Activated CD4-positive, alpha-beta memory T cell treated with anti-CD3 and anti-CD28 coated beads for 36 hours (primary cell): ENCODE measurements around the gene LBHD2. TPM values are rescaled to one million over a fixed set of nuclear protein-coding genes. Genes with fewer than 3 reads are reported as not detected.
A peak's percentile ranks its signal among the peaks of the same experiment; 100 is the strongest.
"Not testable (repeated sequence)": the region's sequence is repeated elsewhere in the genome, so short reads cannot be mapped to it uniquely, and the experiment has no call there.

ENCODE experiments used
- CTCF ChIA-PET: fragments of 350-600 bp; sonication (Branson Sonifier 250); formaldehyde crosslinking; loops from one replicate; lab custom pipeline; 2021; ENCODE audit warnings: antibody characterized with exemption, inconsistent platforms; lab: Charles Lee
- POLR2A ChIA-PET: fragments of 350-600 bp; sonication (Branson Sonifier 250); formaldehyde crosslinking; loops from one replicate; lab custom pipeline; 2021; ENCODE audit warnings: antibody characterized with exemption; lab: Charles Lee
- DNase-seq: peaks from one replicate; pipeline ENCODE4 v3.0.0-alpha.2; 2020
- H3K27ac Mint-ChIP-seq: one replicate; pipeline ENCODE4 v1.8.0; 2021; ENCODE audit warnings: mixed read lengths
- H3K27me3 Mint-ChIP-seq: one replicate; pipeline ENCODE4 v1.8.0; 2021; ENCODE audit warnings: mixed read lengths
- H3K36me3 Mint-ChIP-seq: one replicate; pipeline ENCODE4 v1.8.0; 2021; ENCODE audit warnings: mixed read lengths
- H3K4me1 Mint-ChIP-seq: one replicate; pipeline ENCODE4 v1.8.0; 2021; ENCODE audit warnings: low read depth, mixed read lengths
- H3K4me3 Mint-ChIP-seq: one replicate; pipeline ENCODE4 v1.8.0; 2021; ENCODE audit warnings: mild to moderate bottlenecking, mixed read lengths
- H3K9me3 Mint-ChIP-seq: one replicate; pipeline ENCODE4 v1.8.0; 2021; ENCODE audit warnings: mixed read lengths
- intact Hi-C: fragments of 100-400 bp; cut with micrococcal nuclease; formaldehyde crosslinking; loops from one replicate; pipeline ENCODE4 v1.15.1; 2023
- total RNA-seq, 2 experiments: library from RNA; stranded (reverse); gene quantifications; one replicate each; pipeline ENCODE4 v1.2.3, GENCODE V29; 2021

The LBHD2 gene
- not detected for total RNA-seq

DNA sequence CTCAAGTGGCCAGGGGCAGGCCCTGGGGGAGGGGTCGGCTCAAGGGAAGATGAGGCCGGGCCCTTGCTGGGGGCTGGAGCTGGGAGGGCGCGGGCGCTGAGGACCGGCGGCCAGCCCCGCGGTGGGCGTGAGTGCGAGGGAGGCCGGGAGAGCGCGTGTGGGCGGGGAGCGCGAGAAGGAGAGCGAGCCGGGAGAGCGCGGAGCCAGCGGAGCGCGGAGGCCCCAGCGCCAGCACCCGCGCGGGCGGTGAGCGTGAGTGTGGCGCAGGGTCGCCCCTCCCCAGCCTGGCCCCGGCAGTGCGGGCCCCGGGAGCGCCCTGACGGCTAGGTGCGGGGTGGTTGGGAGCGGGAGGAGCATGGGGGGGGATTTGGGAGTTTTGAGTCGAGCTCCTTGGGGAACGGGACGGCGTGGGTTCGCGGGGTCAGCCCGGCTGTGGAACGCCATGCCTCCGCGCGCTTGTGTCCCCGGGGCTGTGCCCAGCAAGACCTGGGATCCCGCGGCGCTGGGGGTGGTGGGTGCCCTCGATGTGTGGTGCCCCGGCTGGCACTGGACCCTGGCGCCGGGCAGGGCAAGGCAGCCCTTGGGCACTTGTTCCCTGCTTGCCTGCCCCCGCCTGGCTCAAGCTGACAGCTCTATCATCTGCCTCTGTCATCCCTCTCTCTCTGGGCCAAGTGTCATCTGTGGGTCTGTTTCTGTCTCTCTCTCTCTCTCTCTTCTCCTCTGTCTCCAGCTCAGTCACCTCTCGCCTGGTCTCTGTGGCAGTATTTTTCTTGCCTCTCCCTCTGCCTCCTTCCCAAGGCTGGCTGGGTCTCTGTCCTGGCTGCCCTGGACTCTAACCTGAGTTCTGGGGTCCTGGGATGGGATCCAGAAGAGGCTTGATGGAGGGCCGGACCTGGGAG, at the start of gene LBHD2:
LBHD2 (plus strand) TSS at position 190 of the 899 bp plus-strand sequence. CDS start 1,803 bp downstream, outside the sequence.
- no peak for DNase-seq
- POLR2A ChIA-PET, result no interaction called here
- Mint-ChIP-seq H3K27ac (no peak within 1 kb of the TSS), H3K4me1 (no peaks in the 10 kb centered on the region), H3K9me3 (no peaks in the 10 kb centered on the region), H3K4me3 (no peak within 1 kb of the TSS), H3K36me3 (no peaks in the 10 kb centered on the region), H3K27me3 (peaks cover 13% of the 10 kb centered on the region)
- CTCF ChIA-PET, result interaction anchor here (1.5 kb wide), 1 partner anchor 9 kb away, joined by 6 read pairs; no protein-coding TSS in a partner anchor
- intact Hi-C loops, result no loop called here

DNA sequence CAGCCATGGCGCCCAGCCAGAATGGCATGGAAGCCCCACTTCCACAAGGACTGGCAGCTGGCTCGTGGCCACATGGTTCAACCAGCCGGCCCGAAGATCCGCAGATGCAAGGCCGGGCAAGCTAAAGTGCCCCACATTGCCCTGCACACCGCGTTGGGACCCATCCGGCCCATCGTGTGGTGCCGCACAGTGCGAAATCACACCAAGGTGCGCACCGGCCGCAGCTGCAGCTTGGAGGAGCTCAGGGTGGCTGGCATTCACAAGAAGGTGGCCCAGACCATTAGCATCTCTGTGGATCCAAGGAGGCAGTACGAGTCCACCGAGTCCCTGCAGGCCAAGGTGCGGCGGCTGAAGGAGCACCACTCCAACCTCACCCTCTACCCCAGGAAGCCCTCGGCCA, 42.5 kb upstream of the LBHD2 start:
- Mint-ChIP-seq H3K4me3 (no peak overlapping the region), H3K36me3 (peaks cover 6% of the 10 kb centered on the region), H3K9me3 (peaks cover 5% of the 10 kb centered on the region), H3K4me1 (peaks cover 5% of the 10 kb centered on the region), H3K27ac (no peak overlapping the region), H3K27me3 (peaks cover 5% of the 10 kb centered on the region)
- POLR2A ChIA-PET, result no interaction called here
- DNase-seq, result no peak
- intact Hi-C loops, result no loop called here
- CTCF ChIA-PET, result no interaction called here

DNA sequence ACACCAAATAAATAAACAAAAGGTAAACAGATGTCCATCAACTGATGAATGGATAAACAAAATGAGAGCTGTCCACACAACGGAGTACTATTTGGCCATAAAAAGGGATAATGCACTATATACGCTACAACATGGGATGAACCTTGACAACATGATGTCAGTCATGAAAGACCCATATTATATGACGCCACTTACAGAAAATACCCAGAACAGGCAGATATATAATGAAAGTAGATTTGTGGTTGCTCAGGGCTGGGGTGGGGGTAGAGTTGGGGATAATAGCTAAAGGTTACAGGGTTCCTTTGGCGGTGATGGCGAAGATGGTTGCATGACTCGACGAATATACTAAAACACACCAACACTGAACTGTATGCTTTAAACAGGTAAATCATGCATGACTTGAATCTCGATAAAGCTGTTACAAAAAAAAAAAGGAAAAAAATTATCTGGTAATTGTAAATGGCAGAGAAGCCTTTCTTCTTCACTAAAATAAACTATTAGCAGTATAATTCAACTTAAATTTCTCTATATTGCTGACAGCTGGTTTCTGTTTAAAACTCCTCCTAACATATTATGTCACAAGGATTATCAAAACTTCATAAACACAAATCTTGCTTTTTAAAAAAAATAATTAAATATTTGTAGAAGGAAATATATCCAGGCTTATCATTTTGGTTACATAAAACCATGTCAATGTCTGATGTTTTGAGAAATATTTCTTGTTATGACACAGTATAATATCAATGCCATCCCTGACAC, 40.6 kb upstream of the LBHD2 start:
- POLR2A ChIA-PET, result interaction anchor here (0.9 kb wide), 1 partner anchor 13 kb away, joined by 3 read pairs; no protein-coding TSS in a partner anchor

DNA sequence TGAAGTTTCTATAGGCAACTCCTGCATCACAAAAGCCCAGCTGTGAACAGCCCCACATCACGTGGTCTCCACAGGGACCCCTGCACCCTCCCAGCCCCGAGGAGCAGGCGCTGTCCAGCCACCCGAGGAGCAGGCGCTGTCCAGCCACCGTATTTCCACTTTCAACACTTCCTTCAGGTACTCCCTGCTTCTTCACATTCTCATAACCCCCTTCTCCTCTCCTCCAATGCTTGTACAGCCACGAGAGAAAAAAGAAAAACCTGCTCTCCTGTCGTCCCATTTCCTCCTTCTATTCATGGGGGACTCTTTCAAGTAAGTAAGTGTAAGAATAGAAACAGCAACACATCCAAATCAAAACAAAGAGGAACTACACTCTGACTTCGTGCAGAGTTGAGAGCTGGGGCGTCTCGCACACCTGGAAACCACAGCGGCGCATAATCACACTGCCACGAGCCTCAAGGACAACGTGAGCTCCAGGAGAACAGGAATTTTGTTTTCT, 38.6 kb upstream of the LBHD2 start:
- Mint-ChIP-seq H3K9me3 (peaks cover 5% of the 10 kb centered on the region), H3K27ac (no peak overlapping the region), H3K4me3 (no peak overlapping the region), H3K27me3 (peaks cover 5% of the 10 kb centered on the region), H3K36me3 (peaks cover 6% of the 10 kb centered on the region), H3K4me1 (peaks cover 5% of the 10 kb centered on the region)
- DNase-seq, result no peak
- ChIA-PET POLR2A (no interaction called here), CTCF (no interaction called here)
- intact Hi-C loops, result no loop called here

More for the DNA sequence above, 40.6 kb upstream of the LBHD2 start:
- Mint-ChIP-seq H3K4me1 (peaks cover 5% of the 10 kb centered on the region), H3K4me3 (no peak overlapping the region), H3K36me3 (peaks cover 6% of the 10 kb centered on the region), H3K9me3 (peaks cover 5% of the 10 kb centered on the region), H3K27ac (no peak overlapping the region), H3K27me3 (peaks cover 5% of the 10 kb centered on the region)
- CTCF ChIA-PET, result interaction anchor here (1.5 kb wide), 1 partner anchor 62 kb away, joined by 7 read pairs; no protein-coding TSS in a partner anchor
- no peak for DNase-seq
- intact Hi-C loops, result no loop called here

DNA sequence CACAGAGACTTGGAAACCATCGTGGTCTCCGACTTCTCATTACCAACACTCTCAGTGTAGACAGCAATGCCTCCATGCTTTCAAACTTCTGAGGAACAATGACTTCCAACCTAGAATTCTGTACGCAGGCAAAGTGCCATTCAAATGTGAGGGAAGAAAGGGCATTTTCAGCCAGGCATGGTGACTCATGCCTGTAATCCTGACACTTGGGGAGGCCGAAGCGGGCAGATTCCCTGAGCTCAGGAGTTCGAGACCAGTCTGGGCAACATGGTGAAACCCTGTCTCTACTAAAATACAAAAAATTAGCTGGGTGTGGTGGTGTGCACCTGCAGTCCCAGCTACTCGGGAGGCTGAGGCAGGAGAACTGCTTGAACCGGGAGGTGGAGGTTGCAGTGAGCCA, 36.6 kb upstream of the LBHD2 start:
- POLR2A ChIA-PET, result interaction anchor here (0.6 kb wide), 1 partner anchor 487 kb away, joined by 4 read pairs; no protein-coding TSS in a partner anchor
- H3K27me3 Mint-ChIP-seq, H3K9me3 Mint-ChIP-seq, DNase-seq, H3K4me3 Mint-ChIP-seq, H3K36me3 Mint-ChIP-seq, H3K27ac Mint-ChIP-seq, intact Hi-C loops, H3K4me1 Mint-ChIP-seq: not testable (repeated sequence)
- CTCF ChIA-PET, result interaction anchor here (0.8 kb wide), 1 partner anchor 344 kb away, joined by 3 read pairs; no protein-coding TSS in a partner anchor

DNA sequence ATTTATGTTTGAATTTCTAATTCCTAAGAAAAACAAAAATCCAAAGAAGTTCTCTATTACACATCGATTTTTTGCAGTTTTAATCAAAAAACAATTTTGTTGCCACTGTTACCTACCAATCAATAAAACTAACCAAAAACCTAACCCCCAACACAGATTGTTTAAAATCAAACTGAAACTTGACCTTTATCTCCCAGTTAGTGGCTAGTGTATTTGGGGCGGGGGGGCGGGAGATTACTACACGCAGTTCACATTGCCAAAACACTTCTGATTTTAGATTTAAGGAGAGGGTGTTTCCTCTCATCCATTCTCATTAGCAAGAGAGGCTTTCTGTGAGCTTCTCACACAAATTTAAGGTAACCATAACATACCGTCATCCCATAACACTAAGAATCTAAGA, 33.1 kb upstream of the LBHD2 start:
- no peaks in the 10 kb centered on the region for H3K4me1 Mint-ChIP-seq
- no peaks in the 10 kb centered on the region for H3K36me3 Mint-ChIP-seq
- H3K27ac Mint-ChIP-seq, result no peak overlapping the region
- no peaks in the 10 kb centered on the region for H3K9me3 Mint-ChIP-seq
- H3K4me3 Mint-ChIP-seq, result no peak overlapping the region
- intact Hi-C loops, result no loop called here
- CTCF ChIA-PET, result no interaction called here
- POLR2A ChIA-PET, result no interaction called here
- no peaks in the 10 kb centered on the region for H3K27me3 Mint-ChIP-seq
- DNase-seq, result no peak

DNA sequence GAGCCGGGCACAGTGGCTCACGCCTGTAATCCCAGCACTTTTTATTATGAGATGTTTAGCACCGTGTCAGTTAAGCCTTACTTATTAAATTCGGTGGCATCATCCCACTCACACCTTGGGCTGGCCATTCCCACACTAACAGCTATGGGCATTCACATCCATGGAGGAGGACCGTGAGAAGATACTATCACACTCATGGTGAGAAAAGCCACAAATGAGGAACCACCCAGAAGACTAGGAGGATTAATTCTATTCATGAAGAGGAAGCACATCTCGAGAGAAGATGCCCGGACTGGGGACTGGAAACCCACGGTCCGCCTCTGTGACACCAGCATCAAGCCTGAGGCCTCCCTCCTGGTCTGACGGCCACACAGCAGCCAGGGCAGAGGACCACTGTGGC, 31.6 kb upstream of the LBHD2 start:
- Mint-ChIP-seq H3K27me3 (no peaks in the 10 kb centered on the region), H3K4me3 (no peak overlapping the region), H3K9me3 (no peaks in the 10 kb centered on the region), H3K36me3 (no peaks in the 10 kb centered on the region), H3K27ac (no peak overlapping the region), H3K4me1 (no peaks in the 10 kb centered on the region)
- intact Hi-C loops, result no loop called here
- CTCF ChIA-PET, result interaction anchor here (0.9 kb wide), 1 partner anchor 24 kb away, joined by 3 read pairs; no protein-coding TSS in a partner anchor
- no peak for DNase-seq
- POLR2A ChIA-PET, result no interaction called here

DNA sequence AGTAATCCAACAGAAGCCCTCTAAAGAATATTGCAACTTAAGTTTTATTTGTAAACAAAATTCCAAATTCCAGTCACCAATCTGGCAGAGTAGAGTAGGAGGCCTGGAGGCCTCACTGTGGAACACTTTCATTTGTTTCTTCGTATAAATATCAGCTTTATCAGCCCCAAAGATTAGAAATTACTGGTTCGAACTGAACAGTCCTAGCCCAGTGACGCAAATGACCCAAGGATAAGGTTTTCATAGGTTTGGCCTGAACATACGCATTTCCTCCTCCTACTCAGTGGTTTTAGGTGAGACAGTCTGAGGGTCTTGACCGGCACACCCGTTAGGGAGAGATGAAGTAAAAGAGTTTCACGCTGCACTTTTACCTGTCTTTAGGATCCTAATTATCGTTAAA, 28.3 kb upstream of the LBHD2 start:
- POLR2A ChIA-PET, result no interaction called here

DNA sequence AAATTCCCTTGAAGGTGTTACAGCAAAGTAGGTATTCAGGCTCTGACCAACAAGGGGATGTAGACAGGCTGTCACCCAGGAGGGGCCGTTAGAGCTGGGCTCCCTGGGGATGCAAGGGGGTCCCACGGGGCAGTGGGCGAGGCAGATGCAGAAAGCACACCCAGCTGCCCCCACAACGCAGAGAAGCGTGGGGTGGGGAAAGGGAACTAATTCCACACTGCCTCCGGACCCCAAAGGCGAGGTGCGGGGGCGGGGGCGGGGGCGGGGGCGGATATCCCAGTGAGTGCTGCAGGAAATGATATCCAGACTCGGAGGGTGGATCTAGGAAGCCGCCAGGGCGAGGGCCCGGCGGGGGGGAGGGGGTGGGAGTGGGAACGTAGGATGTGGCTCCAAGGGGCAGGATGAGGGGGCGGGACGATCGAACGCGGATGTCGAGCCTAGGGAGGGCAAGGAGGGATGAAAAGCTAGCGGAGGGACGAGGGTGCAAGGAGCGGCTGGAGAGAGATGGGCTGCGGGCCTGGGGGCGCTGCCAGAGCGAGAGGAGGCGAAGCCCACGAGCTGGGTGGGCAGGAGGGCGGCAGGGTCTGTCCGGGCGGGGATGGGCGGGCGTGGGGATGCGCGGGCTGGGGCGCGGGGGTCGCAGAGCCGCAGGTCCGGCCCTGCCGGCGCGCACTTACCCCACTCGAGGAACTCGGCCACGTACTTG, 27.5 kb upstream of the LBHD2 start:
- Mint-ChIP-seq H3K36me3 (no peaks in the 10 kb centered on the region), H3K27me3 (peaks cover 12% of the 10 kb centered on the region), H3K4me3 (peak overlapping the region; percentile 64), H3K4me1 (no peaks in the 10 kb centered on the region), H3K9me3 (no peaks in the 10 kb centered on the region), H3K27ac (no peak overlapping the region)
- DNase-seq, result peak; percentile 25
- intact Hi-C loops, result no loop called here
- ChIA-PET POLR2A (interaction anchor here (0.6 kb wide), 1 partner anchor 13 kb away, joined by 3 read pairs; no protein-coding TSS in a partner anchor), CTCF (interaction anchor here (1.0 to 1.1 kb wide), 2 partner anchors 18 to 334 kb away, joined by 3 read pairs; no protein-coding TSS in a partner anchor)

More for the DNA sequence above, 28.3 kb upstream of the LBHD2 start:
- H3K9me3 Mint-ChIP-seq, result no peaks in the 10 kb centered on the region
- H3K27me3 Mint-ChIP-seq, result peaks cover 12% of the 10 kb centered on the region
- no peak for DNase-seq
- CTCF ChIA-PET, result no interaction called here
- no peak overlapping the region for H3K27ac Mint-ChIP-seq
- H3K4me3 Mint-ChIP-seq, result peak overlapping the region; percentile 64
- intact Hi-C loops, result no loop called here
- H3K36me3 Mint-ChIP-seq, result no peaks in the 10 kb centered on the region
- H3K4me1 Mint-ChIP-seq, result no peaks in the 10 kb centered on the region

DNA sequence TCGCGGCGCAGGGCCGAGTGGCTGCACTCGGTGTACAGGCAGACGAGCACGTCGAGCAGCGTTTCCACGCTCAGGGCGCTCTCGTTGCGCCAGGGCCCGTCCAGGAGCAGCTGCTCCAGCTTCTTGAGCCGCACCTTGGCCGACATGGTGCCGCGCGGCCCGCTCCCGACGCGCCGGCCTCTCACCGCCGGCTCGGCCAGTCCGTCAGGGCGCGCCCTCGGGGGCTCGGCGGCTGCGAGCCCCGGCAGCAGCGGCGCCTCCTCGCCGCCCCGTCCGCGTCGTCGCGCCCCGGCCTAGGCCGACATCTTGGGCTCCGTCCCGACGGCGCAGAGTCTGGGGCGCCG, 27.0 kb upstream of the LBHD2 start:
- DNase-seq, result no peak
- H3K4me1 Mint-ChIP-seq, result no peaks in the 10 kb centered on the region
- H3K9me3 Mint-ChIP-seq, result no peaks in the 10 kb centered on the region
- no peaks in the 10 kb centered on the region for H3K36me3 Mint-ChIP-seq
- H3K27ac Mint-ChIP-seq, result no peak overlapping the region
- ChIA-PET POLR2A (interaction anchor here (0.6 kb wide), 1 partner anchor 14 kb away, joined by 3 read pairs; no protein-coding TSS in a partner anchor), CTCF (interaction anchor here (1.0 to 1.1 kb wide), 2 partner anchors 17 to 333 kb away, joined by 3 read pairs; no protein-coding TSS in a partner anchor)
- intact Hi-C loops, result no loop called here
- H3K4me3 Mint-ChIP-seq, result no peak overlapping the region
- peaks cover 12% of the 10 kb centered on the region for H3K27me3 Mint-ChIP-seq

DNA sequence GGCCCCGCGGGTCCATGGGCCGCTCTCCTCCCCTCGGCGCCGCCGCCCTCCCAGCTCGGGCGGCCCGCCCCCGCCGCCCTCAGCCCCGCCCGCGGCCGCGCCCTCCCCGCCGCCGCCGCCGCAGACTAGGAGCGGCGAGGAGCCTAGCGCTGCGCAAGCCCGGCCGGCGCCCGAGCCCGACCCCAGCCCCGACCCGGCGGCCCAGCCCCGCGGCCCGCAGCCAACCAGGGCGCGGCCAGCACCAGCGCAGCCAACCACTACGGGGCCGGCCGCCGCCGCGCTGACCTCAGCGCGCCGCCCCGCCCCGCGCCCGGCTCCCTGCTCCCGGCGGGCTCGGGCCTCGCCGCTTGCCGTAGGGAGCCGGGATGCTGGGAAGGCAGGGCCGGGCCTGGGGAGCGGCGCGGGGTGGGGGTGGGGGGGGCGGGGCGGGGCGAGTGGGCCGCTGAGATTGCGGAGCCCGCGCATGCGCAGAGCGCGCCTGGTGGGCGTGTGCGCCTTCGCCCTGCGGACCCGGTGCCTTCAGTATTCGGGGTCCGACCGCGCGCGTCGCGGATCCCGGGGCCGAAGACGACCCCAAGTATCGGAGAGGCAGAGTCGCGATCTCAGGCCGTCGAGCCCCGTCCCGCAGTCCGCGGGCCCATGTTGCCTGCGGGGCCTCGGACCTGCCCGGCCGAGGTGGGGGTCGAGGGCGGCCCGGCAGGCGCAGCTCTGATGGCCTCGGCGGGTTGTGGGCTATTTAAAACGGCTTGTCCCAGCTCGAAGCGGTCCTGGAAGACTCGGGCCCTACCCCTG, 26.4 kb upstream of the LBHD2 start, which contains the start of gene CDC42BPB:
CDC42BPB (minus strand) TSS at position 178 of the 792 bp plus-strand sequence. CDS start 376 bp downstream, outside the sequence.
- H3K4me1 Mint-ChIP-seq, result no peaks in the 10 kb centered on the region
- no peak within 1 kb of the TSS for H3K27ac Mint-ChIP-seq
- H3K36me3 Mint-ChIP-seq, result no peaks in the 10 kb centered on the region
- POLR2A ChIA-PET, result no interaction called here
- CTCF ChIA-PET, result interaction anchor here (1.0 kb wide), 1 partner anchor 332 kb away, joined by 3 read pairs; no protein-coding TSS in a partner anchor
- H3K27me3 Mint-ChIP-seq, result peaks cover 12% of the 10 kb centered on the region
- intact Hi-C loops, result no loop called here
- no peaks in the 10 kb centered on the region for H3K9me3 Mint-ChIP-seq
- DNase-seq, result peak; percentile 63
- H3K4me3 Mint-ChIP-seq, result peak within 1 kb of the TSS; percentile 64
